GM18526 (cell line): ENCODE data around the gene SORL1.

Source experiments
- POLR2A ChIP-seq: IDR thresholded peaks from 3 replicates; pipeline ENCODE4 v1.6.1; 2011; ENCODE audit not compliant: insufficient read length; ENCODE audit errors: extremely low read depth

The SORL1 gene

GRCh38 chr11:121544956-121545355, 92.8 kb downstream of the SORL1 start:
- TF ChIP-seq POLR2A, result no peak

GRCh38 chr11:121547574-121547973, 95.5 kb downstream of the SORL1 start:
- no peak for TF ChIP-seq POLR2A

GRCh38 chr11:121550247-121551030, 98.3 kb downstream of the SORL1 start:
- TF ChIP-seq POLR2A, result no peak

GRCh38 chr11:121551463-121551862, 99.3 kb downstream of the SORL1 start:
- TF ChIP-seq POLR2A, result no peak

GRCh38 chr11:121552154-121552553, 100.0 kb downstream of the SORL1 start:
- TF ChIP-seq POLR2A, result no peak

GRCh38 chr11:121552644-121553043, 100.5 kb downstream of the SORL1 start:
- TF ChIP-seq POLR2A, result no peak

GRCh38 chr11:121553389-121553788, 101.3 kb downstream of the SORL1 start:
- no peak for TF ChIP-seq POLR2A

- no peak for TF ChIP-seq POLR2A
Observed at GRCh38 chr11:121553806-121554205, 101.7 kb downstream of the SORL1 start.

- no peak for TF ChIP-seq POLR2A
Observed at GRCh38 chr11:121554552-121554951, 102.4 kb downstream of the SORL1 start.

GRCh38 chr11:121555121-121555520, 103.0 kb downstream of the SORL1 start:
- TF ChIP-seq POLR2A, result no peak

GRCh38 chr11:121556937-121557336, 104.8 kb downstream of the SORL1 start:
- no peak for TF ChIP-seq POLR2A

GRCh38 chr11:121557348-121557747, 105.2 kb downstream of the SORL1 start:
- TF ChIP-seq POLR2A, result no peak

GRCh38 chr11:121559606-121560200, 107.6 kb downstream of the SORL1 start:
- no peak for TF ChIP-seq POLR2A

GRCh38 chr11:121560236-121560635, 108.1 kb downstream of the SORL1 start:
- TF ChIP-seq POLR2A, result no peak

GRCh38 chr11:121561240-121561639, 109.1 kb downstream of the SORL1 start:
- no peak for TF ChIP-seq POLR2A

- TF ChIP-seq POLR2A, result no peak
Observed at GRCh38 chr11:121561716-121562115, 109.6 kb downstream of the SORL1 start.

GRCh38 chr11:121563003-121563402, 110.9 kb downstream of the SORL1 start:
- no peak for TF ChIP-seq POLR2A
